Measurements from ENCODE around the gene SLC8A2.
A peak's percentile ranks its signal among the peaks of the same experiment; 100 is the strongest.

The SLC8A2 gene, protein sequence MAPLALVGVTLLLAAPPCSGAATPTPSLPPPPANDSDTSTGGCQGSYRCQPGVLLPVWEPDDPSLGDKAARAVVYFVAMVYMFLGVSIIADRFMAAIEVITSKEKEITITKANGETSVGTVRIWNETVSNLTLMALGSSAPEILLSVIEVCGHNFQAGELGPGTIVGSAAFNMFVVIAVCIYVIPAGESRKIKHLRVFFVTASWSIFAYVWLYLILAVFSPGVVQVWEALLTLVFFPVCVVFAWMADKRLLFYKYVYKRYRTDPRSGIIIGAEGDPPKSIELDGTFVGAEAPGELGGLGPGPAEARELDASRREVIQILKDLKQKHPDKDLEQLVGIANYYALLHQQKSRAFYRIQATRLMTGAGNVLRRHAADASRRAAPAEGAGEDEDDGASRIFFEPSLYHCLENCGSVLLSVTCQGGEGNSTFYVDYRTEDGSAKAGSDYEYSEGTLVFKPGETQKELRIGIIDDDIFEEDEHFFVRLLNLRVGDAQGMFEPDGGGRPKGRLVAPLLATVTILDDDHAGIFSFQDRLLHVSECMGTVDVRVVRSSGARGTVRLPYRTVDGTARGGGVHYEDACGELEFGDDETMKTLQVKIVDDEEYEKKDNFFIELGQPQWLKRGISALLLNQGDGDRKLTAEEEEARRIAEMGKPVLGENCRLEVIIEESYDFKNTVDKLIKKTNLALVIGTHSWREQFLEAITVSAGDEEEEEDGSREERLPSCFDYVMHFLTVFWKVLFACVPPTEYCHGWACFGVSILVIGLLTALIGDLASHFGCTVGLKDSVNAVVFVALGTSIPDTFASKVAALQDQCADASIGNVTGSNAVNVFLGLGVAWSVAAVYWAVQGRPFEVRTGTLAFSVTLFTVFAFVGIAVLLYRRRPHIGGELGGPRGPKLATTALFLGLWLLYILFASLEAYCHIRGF

DNA sequence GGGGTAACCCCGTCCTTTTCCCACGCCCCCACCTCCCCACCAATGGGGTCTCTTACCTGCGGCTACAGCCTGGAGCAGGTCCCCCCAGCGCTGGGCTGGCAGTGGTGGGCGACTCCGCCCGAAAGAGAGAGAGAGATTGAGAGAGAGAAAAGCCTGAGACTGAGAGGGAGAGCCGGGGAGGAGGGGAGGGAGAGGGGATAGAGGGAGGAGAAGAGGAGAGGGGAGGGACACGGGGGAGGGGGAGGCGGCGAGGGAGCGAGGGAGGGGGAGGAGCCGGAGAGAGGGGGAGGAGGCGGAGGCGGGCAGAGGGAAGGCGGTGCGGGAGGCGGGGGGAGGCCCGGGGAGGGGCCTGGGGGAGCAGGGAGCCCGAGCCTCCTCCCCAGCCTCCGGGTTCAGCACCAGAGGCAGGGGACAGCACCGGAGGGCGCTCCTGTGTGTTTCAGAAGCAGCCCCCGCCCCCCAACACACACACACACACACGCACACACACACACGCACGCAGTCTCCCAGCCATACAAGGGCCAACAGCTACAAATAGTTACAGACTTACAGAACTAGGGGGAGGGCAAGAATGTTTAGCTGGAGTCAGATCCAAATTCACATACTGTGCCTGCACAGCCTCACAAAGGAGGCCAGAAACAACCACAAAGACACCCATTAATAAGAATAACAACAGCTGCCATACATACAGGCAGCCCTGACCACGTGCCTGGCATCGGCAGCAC is at the start of gene SLC8A2:
TSS of gene SLC8A2 (minus strand) at position 161 of the 725 bp plus-strand sequence. CDS start 5,490 bp downstream, outside the sequence.
- Histone ChIP-seq H3K4me1 (ENCODE audit: control insufficient read depth, insufficient read depth, low read length) (peaks cover 12% of the 10 kb centered on the region), H3K4me3 (ENCODE audit: low read length) (peak within 1 kb of the TSS; percentile 55), H3K36me3 (ENCODE audit: control insufficient read depth, insufficient read depth, low read length) (no peaks in the 10 kb centered on the region), H3K27ac (ENCODE audit: low read depth, low read length) (peak within 1 kb of the TSS; percentile 71), H3K9ac (ENCODE audit: low read length) (no peak within 1 kb of the TSS), H3K27me3 (ENCODE audit: control insufficient read depth, insufficient read depth, low read length) (peaks cover 15% of the 10 kb centered on the region)

DNA sequence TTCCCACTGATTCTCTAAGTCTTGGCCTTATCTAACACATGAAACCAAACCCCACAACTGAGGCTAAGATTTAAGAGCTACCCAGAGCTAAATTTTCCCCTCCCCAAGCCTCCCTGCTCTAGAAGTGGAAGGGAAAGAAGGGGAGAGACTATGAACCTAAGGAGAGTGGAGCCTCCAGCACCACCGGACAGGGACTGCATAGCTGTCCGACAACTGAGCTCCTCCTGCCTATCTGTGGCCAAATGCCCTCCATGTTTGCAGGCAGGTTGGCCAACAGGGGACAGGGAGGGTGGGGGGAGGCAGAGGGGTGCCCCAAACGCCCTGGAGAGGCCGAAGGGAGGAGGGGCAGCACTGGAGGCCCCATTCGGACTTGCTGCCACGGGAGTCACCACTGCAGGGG is 49.1 kb upstream of the SLC8A2 start:
- Histone ChIP-seq H3K9ac (ENCODE audit: low read length) (no peak overlapping the region), H3K4me1 (ENCODE audit: control insufficient read depth, insufficient read depth, low read length) (no peaks in the 10 kb centered on the region), H3K27me3 (ENCODE audit: control insufficient read depth, insufficient read depth, low read length) (no peaks in the 10 kb centered on the region), H3K27ac (ENCODE audit: low read depth, low read length) (no peak overlapping the region), H3K4me3 (ENCODE audit: low read length) (no peak overlapping the region), H3K36me3 (ENCODE audit: control insufficient read depth, insufficient read depth, low read length) (no peaks in the 10 kb centered on the region)

- Histone ChIP-seq H3K4me1 (ENCODE audit: control insufficient read depth, insufficient read depth, low read length) (no peaks in the 10 kb centered on the region), H3K27me3 (ENCODE audit: control insufficient read depth, insufficient read depth, low read length) (no peaks in the 10 kb centered on the region), H3K9ac (ENCODE audit: low read length) (no peak overlapping the region), H3K36me3 (ENCODE audit: control insufficient read depth, insufficient read depth, low read length) (no peaks in the 10 kb centered on the region), H3K27ac (ENCODE audit: low read depth, low read length) (no peak overlapping the region), H3K4me3 (ENCODE audit: low read length) (no peak overlapping the region)
These were observed 48.7 kb upstream of the SLC8A2 start for GRCh38 chr19:47520343-47520806.

GRCh38 chr19:47518854-47519253 is 47.2 kb upstream of the SLC8A2 start:
- no peak overlapping the region for H3K27ac ChIP-seq (ENCODE audit: low read depth, low read length)
- no peaks in the 10 kb centered on the region for H3K36me3 ChIP-seq (ENCODE audit: control insufficient read depth, insufficient read depth, low read length)
- H3K27me3 ChIP-seq (ENCODE audit: control insufficient read depth, insufficient read depth, low read length), result no peaks in the 10 kb centered on the region
- H3K9ac ChIP-seq (ENCODE audit: low read length), result no peak overlapping the region
- no peak overlapping the region for H3K4me3 ChIP-seq (ENCODE audit: low read length)
- H3K4me1 ChIP-seq (ENCODE audit: control insufficient read depth, insufficient read depth, low read length), result no peaks in the 10 kb centered on the region

GRCh38 chr19:47518139-47518538 is 46.4 kb upstream of the SLC8A2 start:
- H3K27ac ChIP-seq (ENCODE audit: low read depth, low read length), result no peak overlapping the region
- H3K27me3 ChIP-seq (ENCODE audit: control insufficient read depth, insufficient read depth, low read length), result no peaks in the 10 kb centered on the region
- no peaks in the 10 kb centered on the region for H3K36me3 ChIP-seq (ENCODE audit: control insufficient read depth, insufficient read depth, low read length)
- no peak overlapping the region for H3K4me3 ChIP-seq (ENCODE audit: low read length)
- H3K9ac ChIP-seq (ENCODE audit: low read length), result no peak overlapping the region
- H3K4me1 ChIP-seq (ENCODE audit: control insufficient read depth, insufficient read depth, low read length), result peaks cover 5% of the 10 kb centered on the region

- Histone ChIP-seq H3K4me3 (ENCODE audit: low read length) (peak within 1 kb of the TSS; percentile 73), H3K9ac (ENCODE audit: low read length) (peak within 1 kb of the TSS; percentile 100), H3K27ac (ENCODE audit: low read depth, low read length) (peak within 1 kb of the TSS; percentile 98), H3K27me3 (ENCODE audit: control insufficient read depth, insufficient read depth, low read length) (no peaks in the 10 kb centered on the region), H3K36me3 (ENCODE audit: control insufficient read depth, insufficient read depth, low read length) (no peaks in the 10 kb centered on the region), H3K4me1 (ENCODE audit: control insufficient read depth, insufficient read depth, low read length) (peaks cover 24% of the 10 kb centered on the region)
These were observed 43.3 kb upstream of the SLC8A2 start, which contains the start of gene NAPA for GRCh38 chr19:47514869-47515588. NAPA (minus strand) TSS chr19:47515063; CDS start chr19:47514940, 123 bp downstream.

GRCh38 chr19:47514151-47514868 is 42.6 kb upstream of the SLC8A2 start:
- no peaks in the 10 kb centered on the region for H3K36me3 ChIP-seq (ENCODE audit: control insufficient read depth, insufficient read depth, low read length)
- peak overlapping the region; percentile 100 for H3K9ac ChIP-seq (ENCODE audit: low read length)
- H3K27me3 ChIP-seq (ENCODE audit: control insufficient read depth, insufficient read depth, low read length), result no peaks in the 10 kb centered on the region
- H3K4me3 ChIP-seq (ENCODE audit: low read length), result peak overlapping the region; percentile 73
- H3K4me1 ChIP-seq (ENCODE audit: control insufficient read depth, insufficient read depth, low read length), result peaks cover 30% of the 10 kb centered on the region
- H3K27ac ChIP-seq (ENCODE audit: low read depth, low read length), result peak overlapping the region; percentile 98

DNA sequence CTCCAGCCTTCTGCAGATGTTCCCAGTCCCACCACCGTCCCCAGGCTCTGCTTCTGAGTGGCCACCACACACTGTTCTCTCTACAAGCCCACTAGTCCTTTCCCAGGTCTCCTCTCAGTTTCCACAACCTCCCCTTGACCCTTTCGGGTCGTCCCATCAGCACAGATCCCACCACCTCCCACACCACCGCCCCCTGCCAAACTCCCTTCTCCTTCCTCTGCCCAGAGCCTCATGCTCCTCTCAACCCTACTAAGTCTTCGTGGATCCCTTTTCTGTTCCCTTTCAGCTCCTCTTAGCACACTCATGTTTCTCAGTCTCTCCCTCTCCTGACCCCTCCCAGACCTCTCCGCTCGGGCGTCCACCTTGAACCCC is 41.2 kb upstream of the SLC8A2 start:
- peak overlapping the region; percentile 3 for H3K4me3 ChIP-seq (ENCODE audit: low read length)
- peaks cover 31% of the 10 kb centered on the region for H3K4me1 ChIP-seq (ENCODE audit: control insufficient read depth, insufficient read depth, low read length)
- H3K36me3 ChIP-seq (ENCODE audit: control insufficient read depth, insufficient read depth, low read length), result no peaks in the 10 kb centered on the region
- peak overlapping the region; percentile 32 for H3K27ac ChIP-seq (ENCODE audit: low read depth, low read length)
- H3K27me3 ChIP-seq (ENCODE audit: control insufficient read depth, insufficient read depth, low read length), result no peaks in the 10 kb centered on the region
- H3K9ac ChIP-seq (ENCODE audit: low read length), result peak overlapping the region; percentile 39

GRCh38 chr19:47512183-47512947 is 40.7 kb upstream of the SLC8A2 start:
- Histone ChIP-seq H3K4me1 (ENCODE audit: control insufficient read depth, insufficient read depth, low read length) (peaks cover 31% of the 10 kb centered on the region), H3K4me3 (ENCODE audit: low read length) (peak overlapping the region; percentile 14), H3K36me3 (ENCODE audit: control insufficient read depth, insufficient read depth, low read length) (no peaks in the 10 kb centered on the region), H3K9ac (ENCODE audit: low read length) (no peak overlapping the region), H3K27ac (ENCODE audit: low read depth, low read length) (peak overlapping the region; percentile 32), H3K27me3 (ENCODE audit: control insufficient read depth, insufficient read depth, low read length) (no peaks in the 10 kb centered on the region)

DNA sequence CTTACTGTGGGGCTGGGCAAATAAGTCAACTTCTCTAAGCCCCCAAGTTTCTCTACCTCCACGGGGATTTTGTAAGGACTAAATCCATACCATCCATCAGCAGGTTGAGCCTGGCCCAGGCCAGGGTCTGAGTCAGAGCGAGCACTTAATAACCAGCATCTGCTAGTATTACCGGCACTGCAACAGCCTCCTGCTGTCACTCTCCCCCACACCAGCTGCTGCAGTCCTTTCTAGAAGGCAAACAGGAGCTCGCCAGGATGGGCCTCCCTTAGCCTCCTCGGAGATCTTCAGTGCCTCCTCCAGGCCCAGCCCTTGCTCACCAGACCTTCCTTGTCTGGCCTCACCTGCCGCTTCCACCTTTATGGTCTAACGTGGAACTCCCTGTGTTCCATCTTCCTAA is 40.0 kb upstream of the SLC8A2 start:
- H3K27me3 ChIP-seq (ENCODE audit: control insufficient read depth, insufficient read depth, low read length), result no peaks in the 10 kb centered on the region
- H3K4me3 ChIP-seq (ENCODE audit: low read length), result peak overlapping the region; percentile 14
- H3K27ac ChIP-seq (ENCODE audit: low read depth, low read length), result peak overlapping the region; percentile 32
- peaks cover 33% of the 10 kb centered on the region for H3K4me1 ChIP-seq (ENCODE audit: control insufficient read depth, insufficient read depth, low read length)
- H3K9ac ChIP-seq (ENCODE audit: low read length), result no peak overlapping the region
- no peaks in the 10 kb centered on the region for H3K36me3 ChIP-seq (ENCODE audit: control insufficient read depth, insufficient read depth, low read length)
